IPS-15b (cell line): ENCODE data around the gene SYP.

Experiments
- H3K27me3 ChIP-seq: one replicate; pipeline ENCODE4 v1.6.1; 2013; ENCODE audit warnings: low read length; ENCODE audit not compliant: control insufficient read depth, insufficient read depth
- H3K36me3 ChIP-seq: one replicate; pipeline ENCODE4 v1.6.1; 2013; ENCODE audit warnings: low read length; ENCODE audit not compliant: control insufficient read depth, insufficient read depth
- H3K4me1 ChIP-seq: one replicate; pipeline ENCODE4 v1.6.1; 2013; ENCODE audit warnings: mild to moderate bottlenecking, low read length; ENCODE audit not compliant: control insufficient read depth, insufficient read depth
- H3K4me3 ChIP-seq: one replicate; pipeline ENCODE4 v1.5.1; 2013; ENCODE audit warnings: low read depth, low read length
- H3K9ac ChIP-seq: one replicate; pipeline ENCODE4 v1.6.1; 2013; ENCODE audit warnings: low read depth, mild to moderate bottlenecking, low read length
- H3K9me3 ChIP-seq: one replicate; pipeline ENCODE4 v1.6.1; 2013; ENCODE audit warnings: mild to moderate bottlenecking, low read length; ENCODE audit not compliant: control insufficient read depth, insufficient read depth

Gene SYP

DNA sequence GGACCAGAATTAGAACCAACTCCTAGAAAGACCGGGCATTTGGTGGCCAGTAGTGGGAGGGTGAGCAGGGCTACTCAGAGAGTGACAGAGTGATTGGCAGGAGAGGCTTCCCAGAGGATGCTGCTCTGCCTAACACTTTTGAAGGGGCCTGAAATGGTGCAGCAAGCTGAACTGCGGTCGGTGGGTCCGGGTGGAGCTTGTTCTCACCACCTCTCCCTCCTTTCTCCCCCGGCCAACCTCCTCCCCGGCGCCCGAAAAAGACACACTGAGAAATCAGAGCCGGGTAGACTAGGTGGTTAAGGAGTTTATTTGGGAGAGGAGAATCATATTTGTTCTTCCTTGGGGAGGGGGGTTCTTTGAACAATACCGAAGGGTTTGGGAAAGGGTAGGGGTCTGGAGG is 12.5 kb downstream of the SYP start:
- no peaks in the 10 kb centered on the region for H3K9me3 ChIP-seq
- H3K4me1 ChIP-seq: no peaks in the 10 kb centered on the region
- no peak overlapping the region for H3K9ac ChIP-seq
- peak overlapping the region; percentile 30 for H3K4me3 ChIP-seq
- H3K36me3 ChIP-seq: peaks cover 8% of the 10 kb centered on the region
- no peaks in the 10 kb centered on the region for H3K27me3 ChIP-seq

GRCh38 chrX:49187028-49187394 is 13.0 kb downstream of the SYP start:
- no peaks in the 10 kb centered on the region for H3K4me1 ChIP-seq
- peaks cover 8% of the 10 kb centered on the region for H3K36me3 ChIP-seq
- H3K9ac ChIP-seq: no peak overlapping the region
- H3K27me3 ChIP-seq: no peaks in the 10 kb centered on the region
- peak overlapping the region; percentile 54 for H3K4me3 ChIP-seq
- no peaks in the 10 kb centered on the region for H3K9me3 ChIP-seq

DNA sequence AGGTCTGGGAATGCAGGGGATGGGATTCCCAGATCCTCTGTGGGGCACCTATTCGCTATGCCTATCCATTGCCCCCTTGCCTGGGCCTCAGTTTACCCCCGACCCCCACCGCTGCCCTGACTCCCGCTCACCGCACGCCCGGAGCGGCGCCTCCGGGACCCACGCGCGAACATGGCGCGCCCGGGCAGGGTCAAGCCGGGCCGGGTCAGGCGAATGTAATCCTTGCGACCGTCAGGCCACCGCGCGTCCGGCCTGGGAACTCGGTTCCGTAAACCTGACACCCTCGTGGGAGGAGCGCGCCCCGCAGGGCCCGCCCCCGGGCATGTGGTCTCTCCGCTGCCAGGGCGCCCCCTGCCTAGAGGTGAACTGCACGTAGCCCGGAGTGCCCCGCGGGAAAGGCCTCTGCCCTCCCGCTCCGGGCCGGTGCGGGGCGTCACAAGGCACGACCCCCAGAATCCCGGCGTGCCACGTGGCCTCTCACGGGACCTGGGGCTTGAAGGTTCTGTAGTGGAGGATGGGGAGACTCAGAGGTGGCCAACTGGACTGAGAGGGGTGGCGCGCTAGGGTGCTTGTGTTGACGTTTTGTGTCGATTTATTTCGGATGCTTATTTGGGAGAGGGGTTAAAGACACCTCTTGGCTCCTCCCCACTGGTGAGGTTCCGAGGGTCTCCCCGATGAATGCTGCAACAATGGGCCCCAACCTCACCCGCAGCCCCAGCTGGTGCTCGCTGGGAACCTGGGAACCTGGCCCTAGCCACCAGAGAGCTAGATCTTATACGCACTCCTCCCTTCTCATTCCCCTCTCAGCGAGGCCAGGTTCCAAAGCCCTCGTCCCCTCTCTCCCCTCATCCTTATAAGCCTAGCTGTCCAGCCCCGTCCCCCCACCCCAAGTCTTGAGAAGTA is 13.6 kb downstream of the SYP start, which contains the start of gene PRICKLE3:
PRICKLE3 (minus strand) TSS at position 249 of the 903 bp plus-strand sequence; CDS start at position 173, 76 bp downstream.
- no peaks in the 10 kb centered on the region for H3K4me1 ChIP-seq
- no peaks in the 10 kb centered on the region for H3K27me3 ChIP-seq
- H3K9me3 ChIP-seq: no peaks in the 10 kb centered on the region
- peak within 1 kb of the TSS; percentile 54 for H3K4me3 ChIP-seq
- peaks cover 8% of the 10 kb centered on the region for H3K36me3 ChIP-seq
- H3K9ac ChIP-seq: no peak within 1 kb of the TSS

DNA sequence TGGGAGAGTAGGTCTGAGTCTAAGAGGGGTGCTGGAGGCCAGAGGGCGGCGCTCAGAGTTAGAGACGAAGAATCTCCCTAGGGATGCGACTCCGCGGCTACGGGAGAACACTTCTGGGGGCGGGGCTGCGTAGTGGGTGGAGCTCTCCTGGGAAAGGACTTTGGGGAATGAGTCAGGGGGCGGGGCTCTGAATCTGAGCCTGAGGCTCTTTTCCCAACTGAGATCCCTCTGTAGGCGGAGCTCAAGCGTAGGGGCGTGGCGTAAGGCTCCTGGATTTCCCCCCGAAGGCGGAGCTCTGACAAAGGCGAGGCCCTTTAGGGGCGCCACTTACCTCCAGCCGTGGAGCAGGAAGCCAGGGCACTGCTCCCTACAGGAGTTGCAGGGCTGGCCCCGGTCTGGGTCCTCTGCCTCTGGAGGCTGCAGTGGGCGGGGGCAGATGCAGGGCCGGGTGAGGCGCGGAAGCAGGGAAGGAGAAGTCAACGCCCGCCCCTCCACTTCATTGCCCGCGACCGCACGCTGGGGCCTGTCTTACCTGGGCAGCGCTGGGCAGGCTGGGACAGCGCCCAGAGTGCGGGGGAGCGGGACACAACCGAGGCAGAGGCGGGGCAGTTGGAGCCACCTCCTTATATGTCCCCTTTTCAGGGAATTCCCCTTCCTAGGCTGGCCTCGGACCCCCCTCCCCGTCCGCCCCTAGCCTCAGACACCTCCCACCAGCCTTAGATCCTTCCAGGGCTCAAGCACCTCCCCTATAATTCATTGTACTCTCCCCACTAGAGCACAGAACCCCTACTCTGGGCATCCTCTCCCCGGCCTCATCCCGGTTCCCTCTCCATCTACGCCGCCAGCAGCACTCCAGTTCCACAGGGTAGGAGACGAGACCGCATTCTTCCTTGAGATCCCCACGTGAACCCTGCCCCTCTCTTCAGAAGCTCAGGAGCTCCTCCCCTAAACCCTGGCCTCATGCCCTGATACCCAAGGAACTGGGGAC is 15.4 kb downstream of the SYP start:
- Histone ChIP-seq H3K4me3 (peak overlapping the region; percentile 53), H3K36me3 (peaks cover 13% of the 10 kb centered on the region), H3K9ac (no peak overlapping the region), H3K4me1 (no peaks in the 10 kb centered on the region), H3K27me3 (no peaks in the 10 kb centered on the region), H3K9me3 (no peaks in the 10 kb centered on the region)

- no peaks in the 10 kb centered on the region for H3K4me1 ChIP-seq
- H3K9ac ChIP-seq: no peak overlapping the region
- H3K4me3 ChIP-seq: peak overlapping the region; percentile 26
- H3K27me3 ChIP-seq: no peaks in the 10 kb centered on the region
- peaks cover 17% of the 10 kb centered on the region for H3K36me3 ChIP-seq
- no peaks in the 10 kb centered on the region for H3K9me3 ChIP-seq
These were observed 16.2 kb downstream of the SYP start for GRCh38 chrX:49183701-49184281.

DNA sequence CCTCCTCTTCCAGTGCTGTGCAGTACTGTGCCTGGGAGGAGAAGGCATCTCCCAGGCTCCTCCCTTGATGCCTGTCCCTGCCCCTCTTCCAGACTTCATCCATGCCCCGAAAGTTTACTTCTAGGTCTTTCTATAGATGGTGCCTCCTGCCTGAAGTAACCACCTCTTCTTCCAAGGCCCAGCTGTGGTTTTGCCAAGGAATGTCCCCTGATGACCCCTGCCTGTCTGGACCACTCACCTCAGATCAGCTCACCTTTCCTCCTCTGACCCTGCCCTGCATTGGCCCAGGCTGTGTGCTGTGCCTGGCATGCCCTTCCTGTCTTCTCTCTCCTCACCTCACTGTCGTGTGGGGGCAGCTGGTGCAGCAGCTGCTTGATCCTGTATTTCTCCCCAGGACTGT is 20.6 kb downstream of the SYP start:
- peaks cover 25% of the 10 kb centered on the region for H3K36me3 ChIP-seq

GRCh38 chrX:49178537-49178936 is 21.5 kb downstream of the SYP start:
- Histone ChIP-seq H3K4me1 (no peaks in the 10 kb centered on the region), H3K9ac (no peak overlapping the region), H3K36me3 (peaks cover 22% of the 10 kb centered on the region)

More for the DNA sequence above, 20.6 kb downstream of the SYP start:
- no peak overlapping the region for H3K9ac ChIP-seq
- no peaks in the 10 kb centered on the region for H3K9me3 ChIP-seq
- no peaks in the 10 kb centered on the region for H3K27me3 ChIP-seq
- no peak overlapping the region for H3K4me3 ChIP-seq
- H3K4me1 ChIP-seq: no peaks in the 10 kb centered on the region

DNA sequence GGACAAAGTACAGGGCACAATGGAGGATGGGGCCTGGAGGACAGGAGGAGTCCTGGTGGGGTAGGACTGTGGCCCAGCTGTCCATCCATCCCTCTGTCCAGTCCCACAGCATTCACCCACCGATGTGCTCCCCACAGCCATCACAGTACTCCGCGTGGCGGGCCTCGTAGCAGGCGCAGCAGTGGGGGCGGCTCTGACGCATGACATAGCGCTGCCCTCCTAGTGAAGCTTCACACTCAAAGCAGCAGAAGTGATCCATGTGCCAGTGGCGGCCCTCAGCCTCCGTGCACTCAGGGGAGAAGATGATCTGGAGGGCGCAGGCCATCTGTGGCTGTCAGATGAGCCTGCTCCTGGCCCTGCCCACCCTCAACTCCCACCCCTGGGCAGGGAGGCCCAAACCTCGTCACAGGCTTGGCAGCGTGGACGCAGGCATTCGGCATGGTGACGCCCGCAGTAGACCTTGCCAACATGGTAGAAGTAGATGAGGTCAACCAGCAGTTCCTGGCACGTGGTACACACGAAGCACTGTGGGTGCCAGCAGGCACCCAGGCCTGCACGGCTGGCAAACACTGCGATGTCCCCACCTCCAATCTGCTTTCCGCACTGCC is 22.0 kb downstream of the SYP start:
- Histone ChIP-seq H3K9me3 (no peaks in the 10 kb centered on the region), H3K4me3 (no peak overlapping the region), H3K36me3 (peaks cover 17% of the 10 kb centered on the region), H3K9ac (no peak overlapping the region), H3K27me3 (peaks cover 5% of the 10 kb centered on the region), H3K4me1 (no peaks in the 10 kb centered on the region)

More at GRCh38 chrX:49178537-49178936, 21.5 kb downstream of the SYP start:
- Histone ChIP-seq H3K9me3 (no peaks in the 10 kb centered on the region), H3K27me3 (no peaks in the 10 kb centered on the region), H3K4me3 (no peak overlapping the region)

DNA sequence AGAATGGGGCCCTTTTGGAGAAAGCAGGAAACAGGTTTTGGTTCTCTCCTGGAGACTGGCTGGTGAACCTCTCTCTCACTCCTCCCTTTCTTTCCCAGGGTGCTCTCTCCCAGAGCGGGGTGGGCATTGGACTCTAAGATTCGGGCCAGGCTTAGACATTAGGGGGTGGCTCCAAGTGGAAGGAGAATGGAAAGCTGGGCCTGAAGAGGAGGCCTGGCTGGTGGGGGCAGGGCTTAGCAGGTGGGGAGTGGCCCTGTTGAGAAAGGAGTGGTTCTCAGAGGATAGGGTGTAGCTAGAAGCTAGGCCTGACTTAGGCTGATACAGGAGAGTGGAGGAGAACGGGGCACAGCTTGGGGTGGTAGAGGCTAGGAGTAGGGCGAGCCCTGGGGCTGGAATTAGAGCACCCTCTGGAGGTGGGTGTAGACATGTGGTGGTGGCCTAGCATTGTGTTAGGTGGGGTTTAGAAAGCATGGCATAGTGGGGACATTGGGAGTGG is 22.6 kb downstream of the SYP start:
- no peak overlapping the region for H3K9ac ChIP-seq

GRCh38 chrX:49176421-49177326 is 23.3 kb downstream of the SYP start:
- peaks cover 17% of the 10 kb centered on the region for H3K36me3 ChIP-seq
- no peaks in the 10 kb centered on the region for H3K4me1 ChIP-seq
- no peak overlapping the region for H3K9ac ChIP-seq
- H3K9me3 ChIP-seq: no peaks in the 10 kb centered on the region
- peaks cover 17% of the 10 kb centered on the region for H3K27me3 ChIP-seq
- H3K4me3 ChIP-seq: no peak overlapping the region

More for the DNA sequence above, 22.6 kb downstream of the SYP start:
- no peak overlapping the region for H3K4me3 ChIP-seq
- H3K9me3 ChIP-seq: no peaks in the 10 kb centered on the region
- no peaks in the 10 kb centered on the region for H3K4me1 ChIP-seq
- peaks cover 10% of the 10 kb centered on the region for H3K27me3 ChIP-seq
- H3K36me3 ChIP-seq: peaks cover 17% of the 10 kb centered on the region
